ENCODE results near the gene ARID1A.
A peak's percentile ranks its signal among the peaks of the same experiment; 100 is the strongest.

The ARID1A gene

DNA sequence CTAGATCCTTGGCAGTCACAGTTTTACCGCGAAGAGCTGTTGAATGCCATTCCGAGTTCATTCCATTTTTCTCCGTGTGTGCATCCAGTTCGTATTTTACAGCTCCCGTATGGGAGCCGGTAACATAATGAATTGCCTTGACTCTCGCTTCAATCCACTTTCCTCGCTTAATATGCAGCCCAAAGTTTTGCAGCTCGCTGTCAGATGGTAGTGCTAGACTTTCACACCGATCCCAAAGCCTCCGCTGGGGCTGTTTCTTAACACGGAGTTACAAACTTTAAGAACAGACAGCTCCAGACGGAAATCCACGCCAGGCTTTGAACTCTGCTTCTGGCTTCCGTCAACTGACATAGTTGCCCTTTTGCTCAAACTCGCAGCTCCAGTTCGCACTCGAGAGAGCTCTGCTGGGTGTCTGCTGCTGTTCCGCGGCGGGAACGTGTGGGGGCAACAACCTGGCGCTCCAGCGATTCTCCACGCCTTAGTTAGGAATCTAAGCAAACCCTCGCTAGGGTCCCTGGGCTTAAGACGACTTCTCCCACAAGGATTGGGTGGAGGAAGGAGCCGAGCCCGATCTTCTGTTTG lies 3.5 kb upstream of the ARID1A start:
- peak overlapping the region; percentile 98 for H3K27ac ChIP-seq (ENCODE audit: low read length)
- H3K4me3 ChIP-seq (ENCODE audit: low read depth in 1 of 2, low read length in 2 of 2), result peak overlapping the region; percentile 46 to 81
- DNase-seq, result peak; percentile 92
- H3K4me2 ChIP-seq (ENCODE audit: insufficient read depth, low read length), result peak overlapping the region; percentile 73
- H3K9ac ChIP-seq (ENCODE audit: low read depth, low read length), result peak overlapping the region; percentile 89
- H3K9me3 ChIP-seq (ENCODE audit: insufficient read depth, low read length, severe bottlenecking), result no peaks in the 10 kb centered on the region
- no peaks in the 10 kb centered on the region for H3K27me3 ChIP-seq (ENCODE audit: insufficient read depth, low read length, poor library complexity)
- ATAC-seq (ENCODE audit: insufficient read depth, low read depth), result peak; percentile 52
- H3K4me1 ChIP-seq (ENCODE audit: insufficient read depth, low read length), result peaks cover 26% of the 10 kb centered on the region
- TF ChIP-seq, protein P1, sequence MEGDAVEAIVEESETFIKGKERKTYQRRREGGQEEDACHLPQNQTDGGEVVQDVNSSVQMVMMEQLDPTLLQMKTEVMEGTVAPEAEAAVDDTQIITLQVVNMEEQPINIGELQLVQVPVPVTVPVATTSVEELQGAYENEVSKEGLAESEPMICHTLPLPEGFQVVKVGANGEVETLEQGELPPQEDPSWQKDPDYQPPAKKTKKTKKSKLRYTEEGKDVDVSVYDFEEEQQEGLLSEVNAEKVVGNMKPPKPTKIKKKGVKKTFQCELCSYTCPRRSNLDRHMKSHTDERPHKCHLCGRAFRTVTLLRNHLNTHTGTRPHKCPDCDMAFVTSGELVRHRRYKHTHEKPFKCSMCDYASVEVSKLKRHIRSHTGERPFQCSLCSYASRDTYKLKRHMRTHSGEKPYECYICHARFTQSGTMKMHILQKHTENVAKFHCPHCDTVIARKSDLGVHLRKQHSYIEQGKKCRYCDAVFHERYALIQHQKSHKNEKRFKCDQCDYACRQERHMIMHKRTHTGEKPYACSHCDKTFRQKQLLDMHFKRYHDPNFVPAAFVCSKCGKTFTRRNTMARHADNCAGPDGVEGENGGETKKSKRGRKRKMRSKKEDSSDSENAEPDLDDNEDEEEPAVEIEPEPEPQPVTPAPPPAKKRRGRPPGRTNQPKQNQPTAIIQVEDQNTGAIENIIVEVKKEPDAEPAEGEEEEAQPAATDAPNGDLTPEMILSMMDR (IDR thresholded peaks at IDR 0.05; ENCODE audit: borderline replicate concordance, extremely low read depth, low read length, poor library complexity, severe bottlenecking), result peak; percentile 42
- TF ChIP-seq EZH2 (IDR thresholded peaks at IDR 0.05; ENCODE audit: borderline replicate concordance, low read depth, low read length, severe bottlenecking), result no peak
- H4K20me1 ChIP-seq (ENCODE audit: insufficient read depth, low read length), result no peaks in the 10 kb centered on the region
- peaks cover 34% of the 10 kb centered on the region for H3K79me2 ChIP-seq (ENCODE audit: insufficient read depth, low read length)
- peaks cover 4% of the 10 kb centered on the region; the same call in 1 of the 2 replicates for H3K36me3 ChIP-seq (ENCODE audit: insufficient read depth, low read length)
- H2AFZ ChIP-seq (ENCODE audit: low read depth, low read length), result peak overlapping the region; percentile 66

DNA sequence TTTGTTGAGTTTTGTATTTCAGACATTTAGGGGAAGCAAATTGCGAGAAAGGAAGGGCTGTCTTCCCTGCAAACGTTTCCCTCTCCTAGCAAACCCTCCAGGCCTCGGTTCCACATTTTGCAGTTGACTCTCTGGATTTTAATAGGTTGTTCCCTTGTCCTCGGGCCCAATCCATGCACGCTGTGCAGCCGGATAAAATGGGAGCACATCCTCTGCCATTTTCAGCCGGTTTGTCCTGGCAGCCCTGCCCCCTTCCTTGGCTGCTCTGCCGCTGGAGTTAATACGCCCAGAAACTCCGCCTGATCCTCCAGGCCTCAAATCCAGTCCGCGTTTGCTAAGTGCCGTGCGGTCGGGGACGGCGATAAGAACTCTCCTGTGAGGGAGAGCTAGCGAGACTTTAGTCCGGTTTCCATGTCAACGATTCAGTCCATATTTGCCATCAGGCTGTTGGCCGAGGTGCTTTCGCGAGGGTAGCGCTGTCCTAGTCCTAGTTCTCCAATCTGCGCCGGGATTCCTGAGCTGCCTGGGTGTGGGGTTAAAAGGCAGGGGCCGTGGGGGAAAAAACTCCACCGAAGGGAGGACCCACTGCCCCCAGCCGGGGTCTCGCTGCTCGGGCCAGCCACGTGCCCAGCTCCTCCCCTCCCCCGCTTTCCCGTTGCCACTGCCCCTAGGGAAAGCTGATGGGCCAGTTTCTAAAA lies 2.9 kb upstream of the ARID1A start:
- Histone ChIP-seq H3K27ac (ENCODE audit: low read length) (peak overlapping the region; percentile 98), H3K4me2 (ENCODE audit: insufficient read depth, low read length) (peak overlapping the region; percentile 73), H3K9ac (ENCODE audit: low read depth, low read length) (peak overlapping the region; percentile 89), H2AFZ (ENCODE audit: low read depth, low read length) (peak overlapping the region; percentile 66), H3K27me3 (ENCODE audit: insufficient read depth, low read length, poor library complexity) (no peaks in the 10 kb centered on the region), H3K36me3 (ENCODE audit: insufficient read depth, low read length) (peaks cover 7% of the 10 kb centered on the region; the same call in 1 of the 2 replicates), H3K79me2 (ENCODE audit: insufficient read depth, low read length) (peaks cover 40% of the 10 kb centered on the region), H3K4me1 (ENCODE audit: insufficient read depth, low read length) (peaks cover 26% of the 10 kb centered on the region), H3K9me3 (ENCODE audit: insufficient read depth, low read length, severe bottlenecking) (no peaks in the 10 kb centered on the region), H4K20me1 (ENCODE audit: insufficient read depth, low read length) (peaks cover 2% of the 10 kb centered on the region), H3K4me3 (ENCODE audit: low read depth in 1 of 2, low read length in 2 of 2) (peak overlapping the region; percentile 46 to 81)
- peak; percentile 63 for ATAC-seq (ENCODE audit: insufficient read depth, low read depth)
- TF ChIP-seq EZH2 (IDR thresholded peaks at IDR 0.05; ENCODE audit: borderline replicate concordance, low read depth, low read length, severe bottlenecking), result no peak
- TF ChIP-seq, protein P1 (IDR thresholded peaks at IDR 0.05; ENCODE audit: borderline replicate concordance, extremely low read depth, low read length, poor library complexity, severe bottlenecking), result no peak
- DNase-seq, result peak; percentile 98

DNA sequence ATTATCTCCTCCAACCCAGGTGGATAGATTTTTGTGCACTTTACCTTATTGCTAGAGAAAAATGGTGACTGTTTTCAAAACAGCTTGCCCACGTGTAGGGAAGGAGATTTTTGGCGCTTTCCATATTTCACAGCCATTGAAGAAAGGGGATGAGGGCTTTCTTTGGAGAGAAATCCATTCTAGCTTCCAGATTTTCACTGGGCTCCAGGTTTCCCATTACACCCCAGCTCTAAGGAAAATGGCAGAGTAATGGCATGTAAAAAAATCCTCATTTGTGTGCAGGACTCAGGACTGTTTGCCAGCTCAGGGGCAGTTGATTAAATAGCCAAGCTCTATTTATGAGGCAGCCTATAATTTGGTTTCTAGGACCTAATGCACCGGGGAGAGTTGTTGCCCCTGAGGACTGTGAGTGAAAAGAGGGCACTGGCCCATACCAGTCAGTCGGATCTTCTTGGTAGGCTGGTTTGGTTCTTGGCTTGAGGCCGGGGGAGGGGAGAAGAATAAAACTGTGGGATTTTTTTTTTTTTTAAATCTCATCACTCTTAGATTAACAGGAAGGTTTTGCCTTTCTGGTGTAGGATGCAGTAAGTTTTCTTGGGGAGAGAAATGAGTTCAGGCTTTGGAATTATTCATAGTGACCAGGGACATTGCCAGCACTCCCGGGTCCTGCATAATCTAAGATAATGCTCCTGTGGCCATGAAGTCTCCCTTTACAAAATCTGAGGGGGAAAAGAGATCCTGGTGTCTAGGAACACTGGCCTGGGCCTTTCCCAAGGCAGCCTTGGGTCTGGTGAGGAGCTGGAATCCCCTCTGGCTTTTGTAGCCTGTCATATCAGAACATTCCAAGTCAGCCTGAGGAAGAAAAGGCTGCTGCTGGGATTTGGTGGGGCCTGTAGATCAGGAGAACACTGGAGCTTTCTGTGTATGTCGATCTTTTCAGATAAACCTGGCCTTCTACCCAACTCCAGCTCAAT lies 1.9 kb upstream of the ARID1A start:
- peaks cover 12% of the 10 kb centered on the region for H4K20me1 ChIP-seq (ENCODE audit: insufficient read depth, low read length)

More for the DNA sequence above, 1.9 kb upstream of the ARID1A start:
- Histone ChIP-seq H2AFZ (ENCODE audit: low read depth, low read length) (peak overlapping the region; percentile 66), H3K79me2 (ENCODE audit: insufficient read depth, low read length) (peaks cover 49% of the 10 kb centered on the region), H3K9me3 (ENCODE audit: insufficient read depth, low read length, severe bottlenecking) (no peaks in the 10 kb centered on the region), H3K27me3 (ENCODE audit: insufficient read depth, low read length, poor library complexity) (no peaks in the 10 kb centered on the region), H3K4me3 (ENCODE audit: low read depth in 1 of 2, low read length in 2 of 2) (peak overlapping the region; percentile 46 to 81; a peak in 3 of 4 replicates), H3K4me1 (ENCODE audit: insufficient read depth, low read length) (peaks cover 33% of the 10 kb centered on the region), H3K27ac (ENCODE audit: low read length) (peak overlapping the region; percentile 98), H3K9ac (ENCODE audit: low read depth, low read length) (peak overlapping the region; percentile 89), H3K4me2 (ENCODE audit: insufficient read depth, low read length) (peak overlapping the region; percentile 73), H3K36me3 (ENCODE audit: insufficient read depth, low read length) (peaks cover 11% of the 10 kb centered on the region)
- ATAC-seq (ENCODE audit: insufficient read depth, low read depth), result no peak
- TF ChIP-seq EZH2 (IDR thresholded peaks at IDR 0.05; ENCODE audit: borderline replicate concordance, low read depth, low read length, severe bottlenecking), result no peak
- TF ChIP-seq, protein P1 (IDR thresholded peaks at IDR 0.05; ENCODE audit: borderline replicate concordance, extremely low read depth, low read length, poor library complexity, severe bottlenecking), result no peak
- DNase-seq, result peak; percentile 28
